HL-60/S4 treated with phorbol 12-myristate 13-acetate at 8.2 ng/mL for 4 days and 3 days (cell line): ENCODE results near the gene BRSK2.

Source experiments
- in situ Hi-C: fragments of 300-500 bp; cut with MboI; formaldehyde crosslinking; loops from 2 replicates; pipeline ENCODE4 v1.15.0; 2022; ENCODE audit warnings: low sequenced_read_pairs

The BRSK2 gene

GRCh38 chr11:1449490-1450243 lies 59.9 kb downstream of the BRSK2 start:
- in situ Hi-C loops: no loop called here

DNA sequence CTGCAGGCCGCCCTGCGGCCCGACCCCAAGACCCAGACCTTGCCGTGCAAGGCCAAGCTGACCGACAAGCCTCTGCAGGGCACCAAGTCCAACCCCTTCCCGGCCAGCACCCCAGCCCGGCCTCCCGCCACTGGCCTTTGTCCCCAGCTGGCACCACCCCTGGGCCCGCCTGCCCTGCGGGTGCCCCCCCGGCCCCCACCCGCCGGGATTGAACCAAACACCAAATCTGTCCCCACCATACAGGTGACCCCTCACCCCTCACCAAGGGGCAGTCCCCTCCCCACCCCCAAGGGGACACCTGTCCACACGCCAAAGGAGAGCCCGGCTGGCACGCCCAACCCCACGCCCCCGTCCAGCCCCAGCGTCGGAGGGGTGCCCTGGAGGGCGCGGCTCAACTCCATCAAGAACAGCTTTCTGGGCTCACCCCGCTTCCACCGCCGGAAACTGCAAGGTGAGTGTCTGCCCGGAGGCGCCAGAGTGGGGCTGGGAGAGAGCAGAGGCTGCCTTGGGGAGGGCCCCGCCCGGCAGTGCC lies 60.7 kb downstream of the BRSK2 start:
- in situ Hi-C loops: no loop called here

DNA sequence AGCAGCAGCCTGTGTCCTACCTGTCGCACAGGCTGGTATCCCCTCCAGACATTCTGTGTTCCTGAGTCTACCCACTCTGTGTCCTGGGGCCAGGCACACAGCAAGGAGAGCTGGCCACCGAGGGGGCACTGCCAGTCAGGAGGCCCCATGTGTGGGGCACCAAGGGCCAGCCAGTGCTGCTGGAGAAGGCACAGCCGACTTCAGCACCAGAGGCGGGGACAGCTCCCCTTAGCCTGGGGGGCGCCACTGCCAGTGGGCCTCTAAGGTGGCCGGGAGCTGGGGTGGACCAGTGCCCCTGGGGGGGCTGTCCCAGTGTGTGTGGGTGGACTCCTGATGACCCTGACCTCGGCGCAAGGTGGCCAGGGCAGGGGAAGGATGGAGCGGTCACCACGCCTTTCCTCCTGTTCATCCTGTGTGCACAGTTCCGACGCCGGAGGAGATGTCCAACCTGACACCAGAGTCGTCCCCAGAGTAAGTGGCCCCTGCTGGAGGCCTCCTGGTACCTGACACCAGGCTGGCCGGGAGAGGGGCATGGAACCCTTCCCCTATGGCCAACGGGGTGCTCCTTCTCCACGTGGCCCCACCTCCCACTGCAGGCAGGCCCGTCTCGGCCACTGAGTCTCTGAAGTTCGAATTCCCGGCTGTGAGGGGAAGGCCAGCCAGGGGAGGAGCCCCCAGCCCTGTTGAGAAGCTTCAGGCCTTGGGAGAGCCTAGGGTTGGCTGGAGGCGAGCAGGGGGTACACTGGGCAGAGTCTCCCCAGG lies 61.4 kb downstream of the BRSK2 start:
- in situ Hi-C loops: no loop called here

DNA sequence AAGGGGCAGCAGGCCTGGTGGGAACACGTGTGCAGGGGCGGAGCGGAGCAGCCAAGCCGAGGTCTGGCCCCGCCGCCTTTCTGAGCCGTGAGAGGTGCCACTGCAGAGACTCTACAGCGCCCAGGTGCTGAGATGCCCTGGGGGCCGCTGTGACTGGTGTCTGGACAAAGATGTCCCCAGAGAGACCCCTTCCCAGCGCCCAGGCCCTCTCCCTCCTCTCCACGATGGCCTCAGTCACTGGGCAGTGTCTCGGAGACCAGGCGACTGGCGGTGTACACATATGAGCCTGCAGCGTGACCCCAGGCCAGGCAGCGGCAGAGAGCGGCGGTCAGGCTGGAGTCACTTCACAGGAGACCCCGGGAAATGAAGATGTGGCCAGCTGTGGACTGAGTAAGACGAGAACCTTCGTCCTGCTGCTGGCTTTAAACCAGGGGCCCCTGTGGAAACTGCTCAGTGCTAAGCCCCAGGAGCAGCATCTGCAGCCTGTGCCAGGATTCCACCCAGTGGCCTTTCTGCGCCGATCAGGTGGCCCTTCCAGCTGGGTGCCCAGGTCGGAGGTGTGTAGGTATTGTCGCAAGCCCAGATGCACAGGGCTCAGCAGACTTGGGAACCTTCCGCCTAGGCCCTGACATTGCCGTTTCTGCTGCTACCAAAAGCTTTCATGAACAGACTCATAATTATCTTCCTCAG lies 62.2 kb downstream of the BRSK2 start:
- in situ Hi-C loops: no loop called here

DNA sequence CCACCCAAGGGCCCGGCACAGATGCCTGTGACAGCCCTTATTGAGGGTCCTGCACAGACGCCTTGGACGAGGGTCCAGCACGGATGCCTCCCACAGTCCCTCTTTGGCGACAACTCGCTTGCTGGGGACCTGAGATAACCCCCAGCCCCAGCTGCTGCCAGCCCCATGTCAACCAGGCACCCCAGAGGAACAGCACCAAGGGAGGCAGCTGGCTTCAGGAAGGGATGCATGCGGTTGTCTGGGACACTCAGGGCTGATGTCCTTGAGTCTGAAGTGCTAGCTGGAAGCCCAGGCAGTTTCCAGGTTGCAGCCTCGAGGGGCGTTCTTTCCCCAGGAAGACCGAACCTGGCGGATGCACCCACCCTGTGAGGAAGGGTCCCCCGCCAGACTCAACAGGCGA lies 63.0 kb downstream of the BRSK2 start:
- in situ Hi-C loops: no loop called here

DNA sequence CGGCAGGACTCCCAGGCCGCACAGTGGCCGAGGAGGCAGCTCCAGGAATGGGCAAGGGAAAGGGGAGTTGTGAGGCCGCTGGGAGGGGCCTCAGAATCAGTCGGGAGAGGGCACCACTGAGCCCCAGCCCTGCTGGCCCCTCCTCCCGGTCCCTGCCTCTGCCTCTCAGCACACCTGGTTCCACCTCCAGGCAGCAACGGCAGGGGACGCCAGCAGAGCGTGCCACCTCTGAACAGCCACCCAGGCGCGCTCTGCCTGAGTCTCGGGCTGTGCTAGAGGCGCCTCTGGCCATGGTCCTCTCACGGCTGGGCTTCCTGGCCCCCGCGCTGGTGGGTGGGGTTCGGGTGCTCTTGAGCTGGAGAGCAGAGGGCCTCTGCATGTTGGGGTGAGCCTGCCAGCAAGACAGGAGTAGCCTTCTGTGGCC lies 63.9 kb downstream of the BRSK2 start:
- in situ Hi-C loops: no loop called here

DNA sequence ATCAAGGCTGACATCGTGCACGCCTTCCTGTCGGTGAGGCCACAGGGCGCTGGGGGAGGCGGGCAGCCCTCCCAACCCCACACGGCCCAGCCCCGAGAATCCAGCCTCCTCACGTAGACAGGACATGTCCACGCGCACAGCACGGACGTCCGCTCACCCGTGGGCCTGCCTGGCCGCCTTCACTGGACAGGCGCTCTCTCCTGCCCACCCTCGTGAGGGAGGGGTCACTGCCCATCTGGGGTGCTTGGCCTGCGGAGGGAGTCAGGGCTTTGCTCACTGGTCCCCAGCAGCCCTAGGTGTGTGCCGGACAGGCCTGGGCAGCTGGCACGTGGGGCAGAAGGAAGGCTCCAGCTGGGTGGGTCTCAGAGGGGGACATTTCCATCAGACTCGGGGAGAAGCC lies 64.8 kb downstream of the BRSK2 start:
- in situ Hi-C loops: no loop called here

DNA sequence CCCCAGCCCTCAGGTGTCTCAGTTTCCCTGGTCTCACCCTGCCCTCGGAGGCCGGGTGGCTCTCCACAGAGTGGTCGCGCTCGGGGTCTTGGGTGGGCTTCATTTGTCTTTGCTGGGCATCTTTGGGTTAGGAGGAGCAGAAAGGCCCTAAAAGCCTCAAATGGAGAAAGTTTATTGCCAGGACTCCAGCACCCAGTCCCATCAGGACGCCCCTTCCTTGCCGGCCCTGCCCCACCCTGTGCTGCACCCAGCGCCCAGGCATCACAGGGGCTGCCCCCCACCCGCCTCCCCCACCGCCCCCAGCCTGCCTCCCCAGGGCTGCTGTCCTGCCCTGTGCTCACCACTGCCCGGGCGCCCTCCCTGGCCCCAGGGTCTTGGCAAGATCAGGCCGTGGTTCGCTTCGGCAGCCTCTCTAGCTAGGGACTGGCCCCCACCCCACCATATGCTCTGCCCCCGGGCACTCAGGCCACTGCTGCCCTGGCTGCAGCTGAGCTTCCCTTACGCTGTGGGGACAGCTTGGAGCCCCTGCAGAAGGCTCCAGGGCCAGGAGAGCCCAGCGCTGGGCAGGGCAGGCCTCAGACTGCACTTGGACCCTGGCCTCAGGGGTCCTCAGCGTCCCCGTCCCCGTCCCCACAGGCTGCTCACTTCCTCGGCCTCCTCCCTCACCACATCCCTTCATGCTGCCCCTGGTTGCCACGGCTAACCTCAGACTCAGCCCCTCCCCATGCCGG lies 65.5 kb downstream of the BRSK2 start:
- in situ Hi-C loops: no loop called here

- in situ Hi-C loops: no loop called here
These were observed 66.0 kb downstream of the BRSK2 start for GRCh38 chr11:1455763-1456060.

DNA sequence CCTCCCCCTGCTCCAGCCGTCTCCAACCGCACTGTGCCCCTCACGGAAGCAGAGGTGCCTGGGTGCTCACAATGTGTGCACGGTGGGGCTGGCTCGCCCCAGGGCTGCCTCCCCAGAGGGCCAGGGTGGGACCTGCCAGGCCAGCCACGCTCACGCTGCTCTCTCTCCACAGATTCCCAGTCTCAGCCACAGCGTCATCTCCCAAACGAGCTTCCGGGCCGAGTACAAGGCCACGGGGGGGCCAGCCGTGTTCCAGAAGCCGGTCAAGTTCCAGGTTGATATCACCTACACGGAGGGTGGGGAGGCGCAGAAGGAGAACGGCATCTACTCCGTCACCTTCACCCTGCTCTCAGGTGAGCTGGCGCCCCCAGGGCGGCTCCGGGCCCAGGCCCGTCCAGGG lies 66.4 kb downstream of the BRSK2 start:
- in situ Hi-C loops: no loop called here

DNA sequence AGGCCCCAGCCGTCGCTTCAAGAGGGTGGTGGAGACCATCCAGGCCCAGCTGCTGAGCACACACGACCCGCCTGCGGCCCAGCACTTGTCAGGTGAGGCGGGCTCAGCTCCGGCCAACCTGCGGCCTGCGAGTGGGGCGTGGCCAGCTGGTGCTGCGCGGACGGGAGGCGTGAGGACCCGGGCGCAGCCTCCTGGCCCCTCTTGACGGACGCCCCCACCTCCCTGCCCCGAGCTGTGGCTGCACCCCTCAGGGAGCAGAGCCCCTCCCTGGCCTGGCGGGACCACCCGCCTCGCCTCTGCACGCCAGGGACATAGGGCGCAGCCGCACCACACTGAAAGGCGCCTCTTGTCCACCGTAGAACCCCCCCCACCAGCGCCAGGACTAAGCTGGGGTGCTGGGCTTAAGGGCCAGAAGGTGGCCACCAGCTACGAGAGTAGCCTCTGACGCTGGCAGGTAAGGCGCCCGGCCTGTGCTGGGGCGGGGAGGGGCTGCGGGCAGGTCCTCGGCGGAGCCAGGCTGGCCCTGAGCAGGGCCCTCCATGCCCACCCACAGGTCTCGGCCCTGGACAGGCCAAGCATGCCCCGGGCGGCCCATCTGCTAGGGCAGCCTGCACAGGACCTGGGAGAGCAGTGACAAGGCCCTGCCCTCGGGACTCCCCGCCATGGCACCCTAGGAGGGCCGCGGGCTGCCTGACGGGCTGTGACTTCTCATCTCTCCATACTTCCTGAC lies 67.0 kb downstream of the BRSK2 start:
- in situ Hi-C loops: no loop called here

- in situ Hi-C loops: no loop called here
These were observed 67.6 kb downstream of the BRSK2 start for GRCh38 chr11:1457326-1457680.

- in situ Hi-C loops: no loop called here
These were observed 68.1 kb downstream of the BRSK2 start for GRCh38 chr11:1457856-1458255.

DNA sequence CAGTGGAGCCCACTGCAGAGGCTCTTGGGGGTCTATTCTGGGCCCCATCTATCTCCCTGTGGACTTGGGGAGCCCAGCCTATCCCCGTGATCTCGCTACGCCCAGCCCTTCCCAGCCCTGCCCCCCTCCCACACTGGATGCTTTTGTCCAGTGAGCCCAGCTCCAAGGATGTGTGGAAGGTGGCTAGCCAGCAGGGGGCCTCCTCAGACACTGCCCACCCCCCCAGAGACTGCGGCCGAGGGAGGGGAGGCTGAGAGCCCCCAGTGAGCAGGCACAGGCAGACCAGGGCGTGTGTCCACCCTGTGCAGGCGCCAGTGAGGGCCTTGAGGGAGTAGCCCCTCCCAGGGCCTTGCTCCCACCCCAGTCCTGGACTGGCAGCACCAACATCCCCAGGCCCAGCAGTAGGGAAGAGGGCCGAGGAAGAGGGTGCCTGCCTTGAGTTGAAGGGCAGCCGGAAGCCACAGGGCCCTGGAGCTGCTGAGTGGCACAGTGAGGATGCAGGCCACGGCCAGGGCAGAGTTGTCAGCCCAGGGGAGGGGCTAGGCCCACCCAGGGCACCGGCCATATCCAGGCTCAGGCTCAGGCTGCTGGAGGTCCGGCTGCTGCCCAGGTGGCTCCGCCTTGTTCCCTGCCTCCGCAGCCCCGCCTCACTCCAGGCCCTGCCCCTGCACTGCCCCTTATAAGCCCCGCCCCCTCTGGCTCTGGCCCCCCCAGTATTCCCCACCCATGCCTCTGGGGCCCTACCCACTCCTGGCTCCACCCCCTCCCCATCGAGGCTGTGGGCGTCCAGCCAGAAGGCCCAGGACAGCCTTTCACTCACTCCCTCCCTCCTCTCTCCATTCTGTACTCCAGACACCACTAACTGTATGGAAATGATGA lies 68.8 kb downstream of the BRSK2 start:
- in situ Hi-C loops: no loop called here

- in situ Hi-C loops: no loop called here
These were observed 69.5 kb downstream of the BRSK2 start for GRCh38 chr11:1459219-1459575.

DNA sequence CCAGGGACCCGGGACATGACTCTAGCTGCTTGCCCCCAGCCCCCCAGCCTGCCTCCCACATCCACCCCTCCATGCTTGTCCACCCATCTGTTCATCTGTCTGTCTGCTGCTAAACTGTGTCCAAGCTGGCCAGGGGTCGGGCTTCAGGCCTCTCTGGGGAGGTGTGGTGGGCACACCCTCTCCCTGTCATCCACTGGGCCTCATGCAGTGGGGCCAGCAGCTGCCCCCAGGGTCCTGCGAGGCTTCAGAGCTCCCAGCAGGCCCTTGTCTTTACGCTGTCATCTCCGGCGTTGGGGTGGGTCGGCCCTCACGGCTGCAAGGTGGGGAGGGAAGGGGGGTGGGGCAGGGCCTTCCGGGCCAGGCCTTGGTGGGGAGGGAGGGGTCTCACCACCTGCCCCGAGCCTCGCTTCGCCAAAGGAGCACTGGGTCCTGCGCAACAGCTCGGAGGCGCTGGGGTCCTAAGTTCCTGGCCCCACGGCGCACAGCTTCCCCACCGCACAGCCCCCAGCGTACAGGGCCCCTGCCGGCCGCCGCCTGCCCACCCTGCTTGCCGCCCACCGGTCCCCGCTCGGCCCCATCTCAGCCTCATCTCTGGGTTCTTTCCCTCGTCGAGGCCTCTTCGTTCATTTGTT lies 70.1 kb downstream of the BRSK2 start:
- in situ Hi-C loops: no loop called here

GRCh38 chr11:1460396-1460985 lies 70.8 kb downstream of the BRSK2 start:
- in situ Hi-C loops: no loop called here

DNA sequence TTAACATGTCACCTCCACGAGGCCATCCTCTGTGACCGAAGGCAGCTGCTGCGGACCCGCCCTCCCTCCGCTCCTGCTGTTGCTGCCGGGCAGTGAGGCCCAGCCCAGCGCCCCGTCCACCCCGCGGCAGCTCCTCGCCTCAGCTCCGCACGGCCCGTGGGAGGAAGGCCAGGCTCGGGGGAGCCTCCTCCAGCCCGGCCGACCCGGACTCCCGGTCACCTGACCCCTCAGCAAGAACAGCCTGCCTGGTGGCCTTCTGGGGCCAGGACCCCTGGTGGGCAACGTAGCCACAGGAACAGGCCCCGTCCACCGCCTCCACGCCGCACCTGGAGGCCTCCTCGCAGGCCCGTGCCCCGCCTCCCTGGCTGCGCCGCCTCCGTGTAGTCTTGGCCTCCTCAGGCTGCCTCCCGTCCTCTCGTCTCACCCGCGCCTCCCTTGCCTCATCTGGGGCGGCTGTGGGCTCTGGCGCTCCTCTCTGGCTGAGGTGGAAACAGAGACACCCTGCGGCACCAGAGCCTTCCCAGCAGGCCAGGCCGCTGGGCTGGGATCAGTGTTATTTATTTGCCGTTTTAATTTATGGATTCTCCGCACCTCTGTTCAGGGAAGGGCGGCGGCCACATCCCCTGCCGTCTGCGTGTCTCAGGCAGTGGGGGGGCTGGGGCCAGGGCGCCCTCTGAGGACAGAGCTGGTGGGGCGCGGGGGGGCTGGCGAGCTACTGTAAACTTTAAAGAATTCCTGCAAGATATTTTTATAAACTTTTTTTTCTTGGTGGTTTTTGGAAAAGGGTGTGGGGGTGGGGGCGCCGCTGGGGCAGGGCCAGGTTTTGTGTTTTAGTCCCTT lies 71.5 kb downstream of the BRSK2 start:
- in situ Hi-C loops: no loop called here
